B cell (primary cell): Measurements from ENCODE around the gene LAMTOR2. TPM values are rescaled to one million over a fixed set of nuclear protein-coding genes. Genes with fewer than 3 reads are reported as not detected.
A peak's percentile ranks its signal among the peaks of the same experiment; 100 is the strongest.

Experiments
- ATAC-seq: fragments of 200-7000 bp; cut with Tn5 transposase; one replicate; pipeline ENCODE4 v1.10.0; 2021; ENCODE audit warnings: low read depth, mild to moderate bottlenecking, moderate number of reproducible peaks, moderate library complexity
- CTCF ChIA-PET: fragments of 350-600 bp; sonication (Branson Sonifier 250); formaldehyde crosslinking; loops from one replicate; lab custom pipeline; 2021; ENCODE audit warnings: antibody characterized with exemption, inconsistent platforms; lab: Charles Lee
- POLR2A ChIA-PET: fragments of 350-600 bp; sonication (Branson Sonifier 250); formaldehyde crosslinking; loops from one replicate; lab custom pipeline; 2021; ENCODE audit warnings: antibody characterized with exemption; lab: Charles Lee
- DNase-seq: peaks from one replicate; pipeline ENCODE4 v3.0.0; 2013
- H2AFZ ChIP-seq: 2 replicates; pipeline ENCODE4 v1.6.1; 2012; ENCODE audit warnings: mild to moderate bottlenecking, low read depth, low read length; ENCODE audit not compliant: insufficient read depth, poor library complexity, severe bottlenecking
- H3K27ac ChIP-seq, 2 donors: 1 replicate in 1 of 2; 2 replicates in 1 of 2; pipeline ENCODE4 v1.5.1; 2012 to 2013; ENCODE audit warnings: low read length in 2 of 2, mild to moderate bottlenecking in 2 of 2, moderate library complexity in 1 of 2
- H3K27me3 ChIP-seq, 4 experiments: fragments of 200-600 bp in 1 of 4; sonication (generic) in 1 of 4; replicated peaks in 1 of 4; 1 replicate in 2 of 4; 2 replicates in 2 of 4; pipeline versions ENCODE4 v1.6.1 to v1.7.0; 2013 to 2016; ENCODE audit warnings: low read length in 3 of 4, mild to moderate bottlenecking in 2 of 4, mixed read lengths in 1 of 4, moderate library complexity in 1 of 4; ENCODE audit not compliant: insufficient read depth in 4 of 4, control insufficient read depth in 3 of 4; ENCODE audit errors: control extremely low read depth in 1 of 4
- H3K36me3 ChIP-seq, 2 experiments: replicated peaks in 1 of 2; 1 replicate in 1 of 2; 2 replicates in 1 of 2; pipeline versions ENCODE4 v1.6.1 to v1.7.1; 2013; ENCODE audit warnings: low read length in 1 of 2; ENCODE audit not compliant: insufficient read depth in 2 of 2, control insufficient read depth in 1 of 2; ENCODE audit errors: control extremely low read depth in 1 of 2, extremely low read depth in 1 of 2
- H3K4me1 ChIP-seq, 2 donors: fragments of 200-600 bp in 1 of 2; sonication (generic) in 1 of 2; 1 replicate in 1 of 2; 2 replicates in 1 of 2; pipeline versions ENCODE4 v1.5.1 to v1.6.1; 2013 to 2017; ENCODE audit warnings: low read length in 2 of 2; ENCODE audit not compliant: control insufficient read depth in 2 of 2, insufficient read depth in 2 of 2
- H3K4me2 ChIP-seq: replicated peaks from 2 replicates; pipeline ENCODE3; 2012; ENCODE audit warnings: mild to moderate bottlenecking, low read depth, low read length; ENCODE audit not compliant: poor library complexity, severe bottlenecking
- H3K4me3 ChIP-seq, 5 experiments: fragments of 200-600 bp in 1 of 5; sonication (generic) in 1 of 5; 1 replicate in 3 of 5; 2 replicates in 2 of 5; pipeline versions ENCODE4 v1.5.1 to v1.7.0; 2011 to 2016; ENCODE audit warnings: low read length in 4 of 5, mild to moderate bottlenecking in 4 of 5, low read depth in 2 of 5, control low read depth in 1 of 5, moderate library complexity in 1 of 5; ENCODE audit not compliant: insufficient read depth in 1 of 5; ENCODE audit errors: control extremely low read depth in 1 of 5, extremely low read depth in 1 of 5
- H3K79me2 ChIP-seq: fragments of 200-600 bp; sonication (generic); one replicate; pipeline ENCODE4 v1.6.0; 2016; ENCODE audit warnings: low read length; ENCODE audit not compliant: control insufficient read depth, insufficient read depth
- H3K9ac ChIP-seq: fragments of 200-600 bp; sonication (generic); 2 replicates; pipeline ENCODE4 v1.6.1; 2017; ENCODE audit warnings: mild to moderate bottlenecking, low read length, moderate library complexity
- H3K9me3 ChIP-seq, 3 donors: one replicate each; pipeline versions ENCODE4 v1.6.1 to v1.7.1; 2013; ENCODE audit warnings: low read length in 2 of 3; ENCODE audit not compliant: control insufficient read depth in 2 of 3, insufficient read depth in 1 of 3; ENCODE audit errors: control extremely low read depth in 1 of 3
- H4K20me1 ChIP-seq: 2 replicates; pipeline ENCODE4 v1.6.0; 2012; ENCODE audit warnings: mild to moderate bottlenecking, low read length; ENCODE audit not compliant: insufficient read depth, control insufficient read depth, poor library complexity, severe bottlenecking
- H3K27ac Mint-ChIP-seq: one replicate; pipeline ENCODE4 v1.8.0; 2021; ENCODE audit warnings: mixed read lengths
- H3K27me3 Mint-ChIP-seq: one replicate; pipeline ENCODE4 v1.8.0; 2021; ENCODE audit warnings: mixed read lengths
- H3K4me1 Mint-ChIP-seq: one replicate; pipeline ENCODE4 v1.8.0; 2021; ENCODE audit warnings: mixed read lengths
- H3K4me3 Mint-ChIP-seq: one replicate; pipeline ENCODE4 v1.8.0; 2021; ENCODE audit warnings: mixed read lengths
- H3K9me3 Mint-ChIP-seq: one replicate; pipeline ENCODE4 v1.8.0; 2022; ENCODE audit warnings: mixed read lengths; ENCODE audit not compliant: insufficient read depth
- CTCF ChIP-seq: fragments of 200-600 bp; IDR thresholded peaks from one replicate; pipeline ENCODE4 v1.8.0; 2022; ENCODE audit warnings: antibody characterized with exemption, mild to moderate bottlenecking
- EZH2 ChIP-seq: IDR thresholded peaks from 2 replicates; pipeline ENCODE4 v1.6.1; 2012; ENCODE audit warnings: borderline replicate concordance, low read depth, mild to moderate bottlenecking, moderate library complexity, low read length; ENCODE audit not compliant: insufficient read depth, poor library complexity, severe bottlenecking
- WGBS: methylation state at CpG from one replicate; pipeline ENCODE4 v1.1.5; 2013; ENCODE audit warnings: missing lambda C conversion rate; ENCODE audit not compliant: insufficient coverage; 5-methylcytosine and 5-hydroxymethylcytosine counted together
- intact Hi-C: fragments of 100-400 bp; cut with micrococcal nuclease; formaldehyde crosslinking; loops from one replicate; pipeline ENCODE4 v1.10.0; 2022
- polyA plus RNA-seq: library from polyadenylated mRNA; depleted of rRNA; stranded (reverse); fragments of >200 nt; gene quantifications from 2 replicates; pipeline ENCODE4 v1.2.3, GENCODE V29; 2012
- total RNA-seq, 2 donors: library from RNA; stranded (reverse); fragments of 120-200 nt in 1 of 2; gene quantifications; 1 replicate in 1 of 2; 2 replicates in 1 of 2; pipeline versions ENCODE4 v1.2.3 to v1.2.4, GENCODE V29; 2013 to 2022

Gene LAMTOR2
- total and polyA plus RNA-seq, 2 donors (not counting 1 experiment from before 2014, with no cell fraction given): 31.5 to 55.9 TPM

- Mint-ChIP-seq H3K27ac (peak overlapping the region; percentile 59), H3K4me1 (peaks cover 19% of the 10 kb centered on the region), H3K9me3 (no peaks in the 10 kb centered on the region), H3K27me3 (no peaks in the 10 kb centered on the region), H3K4me3 (no peak overlapping the region)
- Histone ChIP-seq H3K9me3 (no peaks in the 10 kb centered on the region), H3K27me3 (no peaks in the 10 kb centered on the region), H3K4me1 (peaks cover 6 to 20% of the 10 kb centered on the region in 2 donors), H3K4me2 (peak overlapping the region; percentile 17), H3K27ac (peak overlapping the region in 1 of 2 donors; percentile 19), H3K9ac (no peak overlapping the region), H3K79me2 (peaks cover 7% of the 10 kb centered on the region), H2AFZ (no peak overlapping the region), H4K20me1 (peaks cover 5% of the 10 kb centered on the region), H3K4me3 (no peak overlapping the region), H3K36me3 (peaks cover 20 to 69% of the 10 kb centered on the region in 2 experiments)
- WGBS: no CpG with 5 or more reads among the region's 4 CpGs
- DNase-seq (peak; percentile 55), ATAC-seq (peak; percentile 75)
- intact Hi-C loops: no loop called here
- ChIA-PET CTCF (interaction anchor here (0.6 kb wide), 2 partner anchors 34 to 206 kb away, joined by 3 read pairs; partner anchors contain the start of gene ARHGEF2), POLR2A (no interaction called here)
- no peak for TF ChIP-seq CTCF
Observed at GRCh38 chr1:156012051-156012817, 42.3 kb upstream of the LAMTOR2 start.

GRCh38 chr1:156014829-156015228, 39.8 kb upstream of the LAMTOR2 start:
- TF ChIP-seq CTCF: no peak
- TF ChIP-seq EZH2: no peak
- H3K4me3 ChIP-seq: no peak overlapping the region
- H3K9me3 Mint-ChIP-seq: no peaks in the 10 kb centered on the region
- no peak overlapping the region for H3K27ac Mint-ChIP-seq
- ChIA-PET CTCF (interaction anchor here (1.0 kb wide), 1 partner anchor 77 kb away, joined by 4 read pairs; no protein-coding TSS in a partner anchor), POLR2A (no interaction called here)
- WGBS: 96% methylated on average over 6 of the region's 7 CpGs
- no peak overlapping the region for H3K4me3 Mint-ChIP-seq
- peaks cover 11% of the 10 kb centered on the region for H4K20me1 ChIP-seq
- peaks cover 30% of the 10 kb centered on the region for H3K79me2 ChIP-seq
- H3K27me3 Mint-ChIP-seq: no peaks in the 10 kb centered on the region
- peaks cover 30% of the 10 kb centered on the region for H3K4me1 Mint-ChIP-seq
- no peak overlapping the region for H3K9ac ChIP-seq
- no peaks in the 10 kb centered on the region for H3K9me3 ChIP-seq
- H3K36me3 ChIP-seq: peaks cover 20 to 73% of the 10 kb centered on the region in 2 experiments
- intact Hi-C loops: no loop called here
- no peak overlapping the region for H3K4me2 ChIP-seq
- no peak for DNase-seq
- H2AFZ ChIP-seq: no peak overlapping the region
- ATAC-seq: no peak
- no peaks in the 10 kb centered on the region for H3K27me3 ChIP-seq
- H3K27ac ChIP-seq: no peak overlapping the region
- peaks cover 8 to 26% of the 10 kb centered on the region in 2 donors for H3K4me1 ChIP-seq
